HG02610 (cell line): Measurements from ENCODE around the gene BCL7C.
A peak's percentile ranks its signal among the peaks of the same experiment; 100 is the strongest.
"Not testable (repeated sequence)": the region's sequence is repeated elsewhere in the genome, so short reads cannot be mapped to it uniquely, and the experiment has no call there.

Source experiments
- ATAC-seq: cut with Tn5 transposase; IDR thresholded peaks from one replicate; pipeline ENCODE4 v1.9.1; 2021; ENCODE audit warnings: mild to moderate bottlenecking, moderate library complexity; ENCODE audit not compliant: unreplicated experiment

The BCL7C gene

DNA sequence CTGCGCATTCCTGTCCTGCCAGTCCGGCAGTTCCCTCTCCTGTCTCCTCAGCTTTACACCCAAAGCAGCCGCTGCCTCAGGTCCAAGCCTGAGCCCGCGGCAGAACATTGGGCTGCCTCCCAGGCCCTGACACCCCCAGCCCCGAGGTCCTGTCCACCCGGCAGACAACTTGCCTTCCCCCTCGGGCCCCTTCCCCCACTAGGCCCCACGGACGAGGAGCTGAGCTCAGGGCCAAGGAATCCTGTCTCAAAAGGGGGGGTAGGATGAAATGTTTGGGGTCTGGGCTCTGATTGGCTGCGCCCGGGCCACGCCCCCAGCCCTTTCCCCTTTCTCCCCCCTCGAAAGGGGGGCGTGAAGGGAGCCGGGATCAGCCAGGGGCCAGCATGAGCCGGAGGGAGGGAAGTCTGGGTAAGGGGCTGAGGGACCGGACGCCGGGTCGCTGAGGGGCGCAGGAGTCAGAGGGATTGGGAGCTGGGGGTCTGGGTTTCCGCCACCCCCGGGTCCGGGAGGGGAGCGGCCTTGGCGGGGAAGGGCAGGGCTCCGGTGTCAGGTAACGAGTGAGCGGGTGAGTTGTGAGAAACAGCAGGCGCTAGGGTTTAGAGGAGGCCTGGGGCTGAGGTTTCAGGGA lies 2.5 kb upstream of the BCL7C start, which contains the start of gene CTF1:
Gene CTF1, plus strand, starts transcription at position 354 of the 628 bp plus-strand sequence. Its CDS starts 30 bp downstream, at position 384.
- no peak for ATAC-seq

DNA sequence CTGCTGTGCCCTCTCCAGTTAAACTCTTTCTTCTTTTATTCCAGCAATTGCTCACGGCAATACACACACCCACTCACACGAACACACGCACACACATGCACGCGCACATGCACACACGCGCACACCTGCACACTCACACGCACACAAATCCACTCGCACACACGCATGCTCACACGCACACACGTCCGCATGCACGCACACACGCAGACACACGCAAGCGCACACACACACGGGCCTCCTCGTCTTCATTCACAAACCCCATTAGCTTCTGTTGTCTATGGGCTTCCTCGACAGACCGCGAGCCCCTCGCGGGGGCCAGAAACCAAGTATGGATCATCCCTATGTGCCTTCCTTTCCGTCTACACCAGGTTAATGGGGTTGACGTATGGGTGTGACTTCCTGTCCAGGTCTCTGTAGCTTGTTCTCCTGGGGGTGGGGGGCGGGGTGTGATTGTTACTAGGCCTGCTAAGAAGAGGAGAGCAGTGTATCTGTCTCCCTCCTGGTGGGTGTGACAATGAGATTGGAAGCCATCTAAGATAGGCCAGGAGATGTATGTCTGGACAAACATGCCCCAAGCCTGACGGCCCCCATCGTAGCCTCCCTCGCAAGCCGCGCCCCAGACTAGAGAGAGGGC lies 1.9 kb upstream of the BCL7C start:
- ATAC-seq = no peak

DNA sequence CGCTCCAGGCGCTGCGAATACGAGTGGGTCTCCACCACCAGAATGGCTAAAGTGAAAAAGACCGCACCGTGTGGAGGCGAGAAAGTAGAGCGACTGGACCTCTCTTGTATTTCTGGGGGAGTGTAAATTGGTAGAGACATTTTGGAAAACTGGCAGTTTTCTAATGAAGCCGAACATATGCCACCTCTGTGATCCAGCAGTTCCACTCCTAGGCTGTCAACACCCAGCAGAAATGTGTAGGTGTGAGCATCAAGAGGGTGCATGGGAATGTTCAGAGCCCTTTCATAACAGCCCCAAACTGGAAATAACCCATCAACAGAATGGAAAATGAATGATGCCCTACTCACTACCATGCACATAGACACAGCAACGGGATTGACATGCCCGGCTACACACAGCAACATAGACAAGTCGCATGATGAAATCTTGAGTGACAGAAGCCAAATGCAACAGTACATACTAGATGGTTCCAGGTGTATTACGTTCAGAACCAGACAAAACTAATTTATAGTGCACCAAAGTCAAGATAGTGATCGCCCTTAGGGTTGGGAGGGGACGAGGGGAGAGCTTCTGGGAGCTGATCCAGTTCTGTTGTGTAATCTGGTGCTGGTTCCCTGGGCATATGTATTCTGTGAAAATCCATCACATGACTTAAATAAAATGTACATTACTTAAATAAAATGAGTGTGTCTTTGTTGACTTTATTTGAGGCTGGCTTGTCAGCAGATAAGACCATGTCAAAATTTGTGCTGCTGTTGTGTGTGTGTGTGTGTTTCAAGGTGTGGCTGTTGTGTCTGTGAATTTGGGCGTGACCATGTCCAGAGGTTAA lies 877 bp upstream of the BCL7C start:
- no peak for ATAC-seq

DNA sequence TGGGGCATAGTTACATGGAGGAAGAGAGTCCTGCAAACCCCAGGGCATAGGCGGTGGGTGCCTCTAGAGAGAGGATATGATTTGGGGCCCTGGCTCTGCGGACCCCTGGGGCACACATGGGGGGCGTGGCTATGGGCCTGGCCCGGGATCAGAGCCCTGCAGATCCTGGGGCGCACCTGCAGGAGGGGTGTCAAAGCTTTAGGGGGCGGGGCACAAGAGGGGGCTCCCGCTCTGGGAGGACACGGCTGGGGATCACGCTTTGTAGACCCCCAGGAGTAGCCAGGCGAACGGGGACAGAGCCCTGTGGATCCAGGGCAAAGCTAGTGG lies 497 bp downstream of the BCL7C start:
- no peak for ATAC-seq

DNA sequence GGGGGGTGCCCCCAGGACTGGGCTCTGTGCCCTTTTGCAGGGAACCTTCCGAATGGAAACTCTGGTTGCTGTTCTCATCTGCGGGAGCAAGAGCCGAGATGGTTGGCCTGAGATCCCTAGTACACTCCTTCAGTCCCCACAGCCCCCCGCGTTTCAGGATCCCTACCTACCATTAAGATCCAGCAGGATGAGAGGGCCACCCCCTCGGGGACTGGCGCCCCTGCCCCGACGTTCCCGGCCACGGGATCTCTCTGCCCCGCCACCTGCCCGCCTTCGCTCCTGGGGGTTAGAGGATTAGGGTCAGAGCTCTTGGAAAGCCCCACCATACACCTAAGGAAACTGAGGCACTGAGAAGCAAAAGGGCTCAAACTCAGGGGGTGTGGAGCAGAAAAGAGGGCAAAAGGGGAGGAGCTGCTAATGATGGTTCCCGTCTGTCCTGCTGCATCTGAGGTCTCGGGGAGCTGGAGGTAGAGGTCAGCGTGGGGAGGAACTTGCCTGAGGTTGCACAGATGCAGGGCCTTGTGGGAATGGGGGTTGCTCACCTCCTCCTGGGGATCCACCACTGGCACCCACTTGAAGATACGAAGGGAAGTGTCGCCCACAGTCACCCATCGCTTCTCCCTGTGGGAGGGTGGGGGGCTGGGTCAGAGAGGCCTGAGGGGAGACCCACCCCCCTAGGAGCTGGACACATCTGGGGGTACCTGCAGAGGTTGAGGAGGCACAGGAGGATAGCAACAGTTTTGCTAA lies 1.0 kb downstream of the BCL7C start:
- no peak for ATAC-seq

DNA sequence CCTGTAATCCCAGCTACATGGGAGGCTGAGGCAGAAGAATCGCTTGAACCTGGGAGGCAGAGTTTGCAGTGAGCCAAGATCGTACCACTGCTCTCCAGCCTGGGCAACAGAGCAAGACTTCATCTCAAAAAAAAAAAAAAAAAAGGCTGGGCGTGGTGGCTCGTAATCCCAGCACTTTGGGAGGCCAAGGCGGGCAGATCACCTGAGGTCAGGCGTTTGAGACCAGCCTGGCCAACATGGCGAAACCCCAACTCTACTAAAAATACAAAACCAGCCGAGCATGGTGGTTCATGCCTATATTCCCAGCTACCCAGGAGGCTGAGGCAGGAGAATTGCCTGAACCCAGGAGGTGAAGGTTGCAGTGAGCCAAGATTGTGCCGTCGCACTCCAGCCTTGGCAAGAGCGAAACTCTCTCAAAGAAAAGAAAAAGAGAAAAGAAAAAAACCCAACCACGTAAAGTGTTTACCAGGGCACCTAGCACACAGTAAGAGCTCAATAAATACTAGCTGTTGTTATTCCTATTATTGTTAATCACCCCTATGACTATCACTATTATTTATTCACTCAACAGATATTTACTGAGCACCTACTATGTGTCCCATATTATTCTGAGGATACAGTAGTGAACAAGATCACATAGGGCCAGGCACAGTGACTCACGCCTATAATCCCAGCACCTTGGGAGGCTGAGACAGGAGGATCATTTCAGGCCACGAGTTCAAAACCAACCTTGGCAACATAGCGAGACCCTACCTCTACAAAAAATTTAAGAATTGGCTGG lies 2.6 kb downstream of the BCL7C start:
- not testable (repeated sequence) for ATAC-seq

DNA sequence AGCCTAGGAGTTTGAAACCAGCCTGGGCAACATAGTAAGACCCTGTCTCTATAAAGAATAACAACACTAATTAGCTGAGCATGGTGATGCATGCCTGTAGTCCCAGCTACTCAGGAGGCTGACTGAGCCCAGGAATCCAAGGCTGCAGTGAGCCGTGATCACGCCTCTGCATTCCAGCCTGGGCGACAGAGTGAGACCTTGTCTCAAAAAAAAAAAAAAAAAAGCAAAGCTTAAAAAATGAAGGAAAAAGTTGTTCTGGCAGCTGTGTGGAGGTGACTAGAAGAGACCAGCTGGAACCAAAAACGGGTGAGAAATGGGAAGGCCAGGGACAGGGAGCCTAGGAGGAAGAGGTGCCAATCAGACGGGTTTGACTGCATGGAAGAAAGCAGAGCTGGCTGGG lies 4.2 kb downstream of the BCL7C start:
- no peak for ATAC-seq

DNA sequence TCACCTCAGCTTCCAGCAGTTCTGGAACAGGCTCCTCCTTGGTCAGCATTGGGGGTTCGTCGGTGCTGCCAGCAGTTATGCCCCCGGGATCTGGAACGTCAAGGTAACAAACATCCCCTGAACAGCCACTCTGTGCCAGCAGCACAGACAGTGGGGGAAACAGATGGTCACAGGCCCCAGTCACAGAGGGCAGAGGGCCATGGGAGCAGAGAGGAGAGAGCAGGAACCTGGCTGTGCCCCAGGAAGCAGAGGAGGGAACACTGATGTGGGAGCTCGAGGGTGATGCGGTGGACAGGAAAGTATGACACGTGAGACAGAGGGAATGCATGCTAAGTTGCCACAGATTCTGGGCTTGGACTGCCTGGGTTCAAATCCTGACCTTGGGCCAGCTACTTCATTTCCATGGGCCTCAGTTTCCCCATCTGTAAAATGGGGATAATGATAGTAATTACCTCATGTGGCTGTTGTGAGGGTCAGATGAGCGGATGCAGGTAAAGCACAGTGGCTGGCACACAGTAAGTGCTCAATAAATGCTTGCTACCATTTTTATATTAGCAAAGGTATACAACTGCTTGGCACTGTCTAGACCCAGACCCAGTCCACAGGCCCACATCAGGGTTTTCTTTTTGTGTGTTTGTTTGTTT lies 4.9 kb downstream of the BCL7C start:
- no peak for ATAC-seq

DNA sequence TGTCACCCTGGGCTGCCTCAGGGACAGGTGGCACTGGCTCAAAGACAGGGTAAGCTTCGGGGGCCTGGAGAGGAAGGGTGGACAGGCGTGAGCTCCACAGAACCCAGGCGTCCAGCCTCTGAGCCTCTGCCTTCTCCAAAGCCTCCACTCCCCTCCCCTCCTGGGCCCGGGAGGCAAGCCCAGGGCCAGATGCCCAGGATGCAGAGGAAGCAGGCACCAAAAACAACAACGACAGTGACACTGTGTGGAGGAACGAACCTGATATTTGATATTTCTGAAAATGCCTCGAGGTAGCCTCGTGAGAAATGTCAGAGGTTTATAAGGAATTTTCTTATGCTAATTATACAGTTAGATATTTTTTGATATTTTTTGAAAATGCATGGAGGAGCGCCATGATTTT lies 6.0 kb downstream of the BCL7C start:
- ATAC-seq = no peak

DNA sequence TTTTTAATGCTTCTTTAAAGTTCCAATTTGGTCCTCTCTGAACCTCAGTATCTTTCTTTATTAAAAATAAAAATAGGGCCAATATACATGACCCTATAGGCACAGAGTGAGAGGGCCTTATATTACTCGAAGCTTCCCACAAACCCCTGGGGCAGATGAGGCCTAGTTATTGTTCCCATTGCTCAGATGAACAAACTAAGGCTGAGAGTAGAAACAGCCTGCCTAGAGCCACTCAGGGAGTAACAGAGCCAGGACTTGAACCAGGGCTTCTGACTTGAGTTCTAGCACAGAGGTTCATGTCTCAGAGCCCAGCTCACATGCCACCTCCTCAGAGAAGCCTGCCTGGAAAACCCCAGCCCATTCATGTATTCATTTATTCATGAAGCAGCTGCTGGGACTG lies 7.7 kb downstream of the BCL7C start:
- no peak for ATAC-seq

DNA sequence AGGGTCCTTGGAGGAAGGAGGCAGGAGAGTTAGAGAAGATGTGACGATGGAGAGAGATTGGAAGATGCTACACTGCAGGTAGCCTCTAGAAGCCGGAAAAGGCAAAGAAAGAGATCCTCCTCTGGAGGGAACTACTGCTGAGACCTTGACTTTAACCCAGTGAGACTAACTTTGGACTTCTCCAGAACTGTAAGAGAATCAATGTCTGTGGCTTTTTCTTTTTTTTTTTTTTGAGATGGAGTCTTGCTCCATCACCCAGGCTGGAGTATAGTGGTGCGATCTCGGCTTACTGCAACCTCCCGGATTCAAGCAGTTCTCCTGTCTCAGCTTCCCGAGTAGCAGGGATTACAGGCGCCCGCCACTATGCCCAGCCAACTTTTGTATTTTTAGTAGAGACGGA lies 8.7 kb downstream of the BCL7C start:
- no peak for ATAC-seq

DNA sequence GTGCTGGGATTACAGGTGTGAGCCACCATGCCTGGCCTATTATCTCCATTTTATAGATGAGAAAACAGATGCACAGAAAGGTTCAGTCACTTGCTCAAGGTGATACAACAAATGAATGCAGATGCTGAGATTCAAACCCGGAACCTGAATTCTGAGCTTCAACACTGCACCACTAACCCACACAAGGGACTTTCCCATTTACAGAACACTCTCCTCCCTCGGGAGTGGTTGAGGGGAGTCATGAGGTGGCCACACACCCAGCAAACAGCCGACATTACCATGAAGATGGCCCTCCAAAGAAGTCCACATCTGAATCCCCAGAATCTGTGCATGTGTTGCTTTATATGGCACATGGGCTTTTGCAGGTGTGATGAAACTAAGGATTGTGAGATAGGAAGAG lies 9.1 kb downstream of the BCL7C start:
- ATAC-seq = no peak

DNA sequence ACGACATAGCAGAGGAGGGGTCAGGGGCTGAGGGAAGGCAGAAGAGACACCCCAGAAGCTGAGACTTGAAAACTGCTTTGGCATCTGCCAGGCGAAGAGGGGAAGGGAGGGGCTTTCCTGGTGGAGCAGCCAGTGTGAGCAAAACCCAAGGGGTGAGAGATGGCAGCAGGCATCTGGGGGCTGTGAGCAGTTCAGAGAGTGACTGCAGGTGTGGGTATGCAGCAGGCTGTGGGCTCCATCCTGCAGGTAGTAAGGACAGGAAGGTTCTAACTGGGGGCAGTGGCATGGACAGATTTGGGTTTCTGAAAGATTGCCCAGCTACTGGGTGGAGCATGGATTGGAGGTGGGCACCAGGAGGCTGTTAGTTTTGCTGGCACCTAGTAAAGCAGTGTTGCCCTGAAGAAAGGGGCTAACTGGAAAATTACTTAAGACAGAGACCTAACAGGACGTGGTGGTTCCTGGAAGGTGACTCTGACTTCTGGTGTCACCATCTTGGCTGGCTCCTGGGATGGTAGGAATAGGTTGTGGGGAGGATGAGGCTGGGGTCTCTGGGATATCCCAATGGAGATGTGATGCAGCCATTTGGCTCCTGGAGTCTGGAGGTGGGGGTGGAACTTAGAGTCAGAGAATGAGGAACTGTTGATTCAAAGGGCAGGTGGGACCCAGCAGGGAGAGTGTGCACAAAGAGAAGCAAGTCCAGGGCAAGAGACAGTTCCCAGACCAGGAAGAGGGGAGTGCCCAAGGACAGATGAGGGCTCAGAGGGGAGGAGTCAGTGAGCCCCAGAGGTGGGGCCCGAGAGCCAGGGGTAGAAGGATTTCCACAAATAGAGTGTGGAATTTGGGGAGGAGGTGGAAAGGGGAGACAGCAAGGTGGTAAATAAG lies 11.2 kb downstream of the BCL7C start:
- ATAC-seq = no peak

DNA sequence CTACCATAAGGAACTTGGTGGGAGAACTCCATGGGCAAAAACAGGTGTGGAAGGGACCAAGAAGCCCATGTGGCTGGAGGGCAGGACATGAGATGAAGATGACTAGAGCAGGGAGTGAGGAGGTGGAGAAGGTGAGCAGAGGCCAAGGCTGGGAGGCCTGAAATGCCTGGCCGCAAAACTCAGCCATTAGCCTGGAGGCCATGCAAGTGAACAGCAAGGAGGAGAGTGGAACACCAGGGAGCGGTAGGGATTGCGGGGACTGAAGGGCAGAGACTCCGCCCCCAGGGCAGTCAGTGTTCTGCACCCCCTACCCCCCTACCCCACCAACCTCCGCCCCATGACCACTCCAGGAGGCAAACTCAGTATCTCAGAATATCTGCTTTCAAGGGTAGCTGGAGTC lies 17.0 kb downstream of the BCL7C start:
- no peak for ATAC-seq

DNA sequence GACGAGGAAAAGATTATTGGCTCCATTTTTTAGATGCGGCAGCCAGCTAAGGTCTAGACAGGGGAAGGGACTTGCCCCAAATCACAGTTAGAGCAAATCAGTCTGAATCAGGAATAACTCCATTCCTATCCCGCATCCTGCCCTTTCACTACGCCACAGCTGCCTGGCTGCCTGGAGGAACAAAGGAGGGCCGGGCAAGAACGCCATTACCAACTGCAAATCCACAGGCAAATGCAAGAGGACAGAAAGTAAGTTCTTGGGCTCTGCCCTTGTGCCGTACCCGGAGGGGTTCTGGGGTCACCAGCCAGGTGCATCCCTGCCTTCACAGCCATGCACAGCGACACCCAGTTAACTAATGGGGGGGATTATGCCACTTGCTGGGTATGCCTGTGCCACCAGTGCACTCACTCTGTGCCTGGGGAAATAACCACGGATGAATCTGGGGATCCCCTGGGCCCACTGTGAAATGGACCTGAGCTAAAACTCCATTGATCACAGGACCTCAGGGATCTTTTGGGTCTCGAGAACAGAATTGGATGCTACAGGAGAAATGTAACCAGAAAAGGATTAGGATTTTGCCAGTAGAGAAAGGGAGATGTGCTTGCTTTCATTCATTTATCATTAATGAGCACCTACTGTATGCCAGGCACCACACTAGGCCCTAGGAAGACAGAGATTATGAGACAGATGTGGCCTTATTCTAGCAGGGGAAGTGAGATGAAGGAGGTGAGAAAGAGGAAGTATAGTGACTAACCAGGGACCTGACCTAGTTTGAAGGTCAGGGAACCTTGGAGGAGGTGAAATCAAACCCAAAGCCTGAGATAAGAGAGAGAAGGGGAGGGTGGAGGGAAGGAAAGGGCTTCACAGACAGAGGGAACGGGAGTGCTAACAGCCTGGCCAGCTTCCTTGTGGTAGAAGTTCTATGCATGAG lies 17.7 kb downstream of the BCL7C start:
- ATAC-seq = peak; percentile 32

DNA sequence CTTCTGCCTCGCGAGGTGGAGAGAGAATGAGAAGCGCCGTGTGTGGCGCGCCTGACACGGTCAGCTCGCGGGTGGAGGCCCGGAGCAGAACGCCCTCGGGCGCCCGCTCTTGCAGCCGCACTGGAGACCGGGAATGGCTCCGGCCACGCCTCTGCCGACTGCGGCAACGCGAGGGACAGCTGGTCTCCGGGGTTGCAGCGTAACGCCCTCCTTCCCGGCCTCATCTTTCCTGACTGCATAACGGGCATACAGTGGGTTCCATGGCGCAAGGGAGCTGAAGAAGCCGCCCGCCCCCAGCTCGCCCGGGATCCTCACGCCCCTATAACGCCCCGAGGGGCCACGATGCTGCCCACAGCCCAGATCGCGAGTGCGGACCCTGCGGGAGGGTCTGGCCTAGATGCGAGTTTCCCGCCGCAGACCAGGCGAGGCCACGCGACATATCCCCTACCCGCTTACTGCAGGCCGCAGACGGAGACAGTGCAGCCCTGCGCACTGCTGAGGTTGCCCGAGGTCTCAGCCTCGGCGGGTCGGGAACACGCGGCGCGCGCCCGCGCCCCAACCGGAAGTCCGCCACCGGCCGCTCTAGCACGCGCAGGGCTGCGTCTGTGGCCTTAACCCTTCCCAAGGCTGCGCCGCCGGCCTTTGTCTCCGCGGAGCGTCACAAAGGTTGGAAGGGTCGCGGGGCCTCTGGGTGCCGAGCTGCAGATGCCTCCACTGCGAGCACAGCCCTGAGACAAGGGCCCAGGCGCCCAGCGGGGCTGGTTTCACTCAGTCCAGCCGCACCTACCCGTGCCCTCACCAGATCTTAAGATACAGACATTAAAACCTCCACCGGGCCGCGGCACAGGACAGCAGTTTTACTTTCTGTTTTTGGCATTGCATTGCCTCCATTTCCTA lies 18.8 kb downstream of the BCL7C start:
- ATAC-seq = peak; percentile 68

DNA sequence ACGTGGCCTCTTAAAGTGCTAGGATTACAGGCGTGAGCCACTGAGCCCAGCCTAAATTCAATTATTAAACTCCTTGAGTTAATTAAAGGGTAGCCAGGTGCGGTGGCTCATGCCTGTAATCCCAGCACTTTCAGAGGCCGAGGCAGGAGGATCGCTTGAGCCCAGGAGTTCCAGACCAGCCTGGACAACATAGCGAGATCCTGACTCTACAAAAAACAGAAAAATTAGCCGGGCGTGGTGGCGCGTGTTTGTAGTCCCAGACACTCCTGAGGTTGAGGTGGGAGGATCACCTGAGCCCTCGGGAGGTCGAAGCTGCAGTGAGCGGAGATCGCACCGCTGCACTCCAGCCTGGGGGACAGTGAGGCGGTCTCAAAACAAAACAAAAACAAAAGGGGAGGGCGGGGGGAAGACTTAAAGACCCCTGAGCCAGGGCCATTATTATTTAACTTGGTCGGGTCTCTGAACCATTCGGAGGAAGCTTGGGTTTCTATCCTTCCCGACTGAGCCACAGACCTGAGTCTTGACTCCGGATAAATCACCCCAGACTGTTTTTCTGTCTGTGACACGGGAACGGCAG lies 19.5 kb downstream of the BCL7C start:
- no peak for ATAC-seq
